ENCODE results near the gene USP2. TPM values are rescaled to one million over a fixed set of nuclear protein-coding genes. Genes with fewer than 3 reads are reported as not detected.

USP2 gene
- total and polyA plus RNA-seq, 4 experiments from 2014 or later, result 0.17 to 0.22 (median 0.21) TPM; not detected in 1

GRCh38 chr11:119417726-119418540 lies 36.4 kb upstream of the USP2 start:
- H3K27me3 Mint-ChIP-seq, result peaks cover 26 to 27% of the 10 kb centered on the region in 2 donors
- ChIA-PET CTCF (ENCODE audit: partially characterized antibody) (no interaction called here), POLR2A (ENCODE audit: partially characterized antibody) (no interaction called here)
- no peak overlapping the region for H3K4me3 ChIP-seq (ENCODE audit: low read length in 2 of 2)
- peaks cover 0 to 5% (median 3%) of the 10 kb centered on the region in 8 donors for H3K9me3 Mint-ChIP-seq
- DNase-seq, result no peak
- no peaks in the 10 kb centered on the region for H3K9me3 ChIP-seq (ENCODE audit: control insufficient read depth in 1 of 2, low read length in 2 of 2)
- intact Hi-C loops (cut with micrococcal nuclease), result no loop called here
- H3K4me1 Mint-ChIP-seq, result peaks cover 4 to 17% (median 11%) of the 10 kb centered on the region in 4 donors
- peaks cover 5% of the 10 kb centered on the region for H3K27me3 ChIP-seq (ENCODE audit: insufficient read depth, low read length)
- no peaks in the 10 kb centered on the region for H3K36me3 Mint-ChIP-seq
- H3K4me1 ChIP-seq (ENCODE audit: insufficient read depth, low read length), result peaks cover 18% of the 10 kb centered on the region
- H3K4me3 Mint-ChIP-seq, result no peak overlapping the region
- no peaks in the 10 kb centered on the region for H3K36me3 ChIP-seq (ENCODE audit: insufficient read depth, low read length)
- no peak overlapping the region for H3K27ac ChIP-seq (ENCODE audit: low read depth, low read length)
- no peak overlapping the region for H3K27ac Mint-ChIP-seq

- Mint-ChIP-seq H3K27me3 (peaks cover 18 to 19% of the 10 kb centered on the region in 2 donors), H3K4me1 (peaks cover 0 to 8% (median 3%) of the 10 kb centered on the region in 4 donors), H3K9me3 (peaks cover 0 to 7% (median 3%) of the 10 kb centered on the region in 8 donors), H3K36me3 (no peaks in the 10 kb centered on the region), H3K27ac (no peak overlapping the region), H3K4me3 (no peak overlapping the region)
- ChIA-PET POLR2A (ENCODE audit: partially characterized antibody) (no interaction called here), CTCF (ENCODE audit: partially characterized antibody) (no interaction called here)
- Histone ChIP-seq H3K9me3 (ENCODE audit: control insufficient read depth in 1 of 2, low read length in 2 of 2) (no peaks in the 10 kb centered on the region), H3K36me3 (ENCODE audit: insufficient read depth, low read length) (no peaks in the 10 kb centered on the region), H3K27me3 (ENCODE audit: insufficient read depth, low read length) (peaks cover 5% of the 10 kb centered on the region), H3K27ac (ENCODE audit: low read depth, low read length) (no peak overlapping the region), H3K4me3 (ENCODE audit: low read length in 2 of 2) (no peak overlapping the region), H3K4me1 (ENCODE audit: insufficient read depth, low read length) (peaks cover 7% of the 10 kb centered on the region)
- no peak for DNase-seq
- intact Hi-C loops (cut with micrococcal nuclease), result no loop called here
Observed at GRCh38 chr11:119416606-119417580, 35.4 kb upstream of the USP2 start.

- POLR2A ChIA-PET (ENCODE audit: partially characterized antibody), result no interaction called here
- H3K4me1 Mint-ChIP-seq, result no peaks in the 10 kb centered on the region
- peaks cover 0 to 7% (median 3%) of the 10 kb centered on the region in 8 donors for H3K9me3 Mint-ChIP-seq
- no peaks in the 10 kb centered on the region for H3K36me3 ChIP-seq (ENCODE audit: insufficient read depth, low read length)
- intact Hi-C loops (cut with micrococcal nuclease), result no loop called here
- no peaks in the 10 kb centered on the region for H3K27me3 ChIP-seq (ENCODE audit: insufficient read depth, low read length)
- no peaks in the 10 kb centered on the region for H3K9me3 ChIP-seq (ENCODE audit: control insufficient read depth in 1 of 2, low read length in 2 of 2)
- no peak overlapping the region for H3K4me3 Mint-ChIP-seq
- H3K27ac ChIP-seq (ENCODE audit: low read depth, low read length), result no peak overlapping the region
- H3K4me1 ChIP-seq (ENCODE audit: insufficient read depth, low read length), result no peaks in the 10 kb centered on the region
- no peak for DNase-seq
- no peaks in the 10 kb centered on the region for H3K36me3 Mint-ChIP-seq
- no peak overlapping the region for H3K27ac Mint-ChIP-seq
- peaks cover 11 to 12% of the 10 kb centered on the region in 2 donors for H3K27me3 Mint-ChIP-seq
- H3K4me3 ChIP-seq (ENCODE audit: low read length in 2 of 2), result no peak overlapping the region
- CTCF ChIA-PET (ENCODE audit: partially characterized antibody), result no interaction called here
Observed at GRCh38 chr11:119415966-119416365, 34.5 kb upstream of the USP2 start.

GRCh38 chr11:119415517-119415916 lies 34.0 kb upstream of the USP2 start:
- ChIA-PET POLR2A (ENCODE audit: partially characterized antibody) (no interaction called here), CTCF (ENCODE audit: partially characterized antibody) (no interaction called here)
- Mint-ChIP-seq H3K9me3 (peaks cover 0 to 7% (median 3%) of the 10 kb centered on the region in 8 donors), H3K4me3 (no peak overlapping the region), H3K36me3 (no peaks in the 10 kb centered on the region), H3K27me3 (peaks cover 6 to 9% of the 10 kb centered on the region in 2 donors), H3K27ac (no peak overlapping the region), H3K4me1 (no peaks in the 10 kb centered on the region)
- no peaks in the 10 kb centered on the region for H3K36me3 ChIP-seq (ENCODE audit: insufficient read depth, low read length)
- H3K9me3 ChIP-seq (ENCODE audit: control insufficient read depth in 1 of 2, low read length in 2 of 2), result no peaks in the 10 kb centered on the region
- intact Hi-C loops (cut with micrococcal nuclease), result no loop called here
- DNase-seq, result no peak
- H3K4me1 ChIP-seq (ENCODE audit: insufficient read depth, low read length), result no peaks in the 10 kb centered on the region
- H3K27ac ChIP-seq (ENCODE audit: low read depth, low read length), result no peak overlapping the region
- H3K27me3 ChIP-seq (ENCODE audit: insufficient read depth, low read length), result no peaks in the 10 kb centered on the region
- no peak overlapping the region for H3K4me3 ChIP-seq (ENCODE audit: low read length in 2 of 2)

- H3K4me1 ChIP-seq (ENCODE audit: insufficient read depth, low read length), result no peaks in the 10 kb centered on the region
- no peak overlapping the region for H3K27ac ChIP-seq (ENCODE audit: low read depth, low read length)
- H3K9me3 ChIP-seq (ENCODE audit: control insufficient read depth in 1 of 2, low read length in 2 of 2), result no peaks in the 10 kb centered on the region
- no peak overlapping the region for H3K4me3 ChIP-seq (ENCODE audit: low read length in 2 of 2)
- Mint-ChIP-seq H3K4me1 (no peaks in the 10 kb centered on the region), H3K4me3 (no peak overlapping the region), H3K9me3 (peaks cover 0 to 7% (median 3%) of the 10 kb centered on the region in 8 donors), H3K36me3 (no peaks in the 10 kb centered on the region), H3K27me3 (peaks cover 0 to 6% of the 10 kb centered on the region in 2 donors), H3K27ac (no peak overlapping the region)
- ChIA-PET CTCF (ENCODE audit: partially characterized antibody) (no interaction called here), POLR2A (ENCODE audit: partially characterized antibody) (no interaction called here)
- H3K36me3 ChIP-seq (ENCODE audit: insufficient read depth, low read length), result no peaks in the 10 kb centered on the region
- DNase-seq, result no peak
- intact Hi-C loops (cut with micrococcal nuclease), result no loop called here
- no peaks in the 10 kb centered on the region for H3K27me3 ChIP-seq (ENCODE audit: insufficient read depth, low read length)
Observed at GRCh38 chr11:119414734-119415133, 33.2 kb upstream of the USP2 start.

- POLR2A ChIA-PET (ENCODE audit: partially characterized antibody), result no interaction called here
- intact Hi-C loops (cut with micrococcal nuclease), result no loop called here
- peaks cover 0 to 7% (median 3%) of the 10 kb centered on the region in 8 donors for H3K9me3 Mint-ChIP-seq
- CTCF ChIA-PET (ENCODE audit: partially characterized antibody), result interaction anchor here (0.6 kb wide), 1 partner anchor 35 kb away, joined by 5 read pairs; no protein-coding TSS in a partner anchor
- DNase-seq, result no peak
- H3K4me3 ChIP-seq (ENCODE audit: low read length in 2 of 2), result no peak overlapping the region
- no peaks in the 10 kb centered on the region for H3K4me1 Mint-ChIP-seq
- no peaks in the 10 kb centered on the region for H3K36me3 Mint-ChIP-seq
- H3K9me3 ChIP-seq (ENCODE audit: control insufficient read depth in 1 of 2, low read length in 2 of 2), result no peaks in the 10 kb centered on the region
- H3K27me3 ChIP-seq (ENCODE audit: insufficient read depth, low read length), result no peaks in the 10 kb centered on the region
- no peaks in the 10 kb centered on the region for H3K36me3 ChIP-seq (ENCODE audit: insufficient read depth, low read length)
- H3K27ac Mint-ChIP-seq, result peak overlapping the region in 1 of 7 donors; percentile 32
- no peak overlapping the region for H3K4me3 Mint-ChIP-seq
- H3K27me3 Mint-ChIP-seq, result peaks cover 0 to 8% of the 10 kb centered on the region in 2 donors
- H3K27ac ChIP-seq (ENCODE audit: low read depth, low read length), result no peak overlapping the region
- no peaks in the 10 kb centered on the region for H3K4me1 ChIP-seq (ENCODE audit: insufficient read depth, low read length)
Observed at GRCh38 chr11:119414321-119414720, 32.8 kb upstream of the USP2 start.

GRCh38 chr11:119412072-119412471 lies 30.6 kb upstream of the USP2 start:
- intact Hi-C loops (cut with micrococcal nuclease), result no loop called here
- CTCF ChIA-PET (ENCODE audit: partially characterized antibody), result no interaction called here
- no peaks in the 10 kb centered on the region for H3K36me3 ChIP-seq (ENCODE audit: insufficient read depth, low read length)
- H3K4me1 ChIP-seq (ENCODE audit: insufficient read depth, low read length), result no peaks in the 10 kb centered on the region
- Mint-ChIP-seq H3K27ac (no peak overlapping the region), H3K9me3 (peaks cover 0 to 7% (median 3%) of the 10 kb centered on the region in 8 donors), H3K4me1 (no peaks in the 10 kb centered on the region), H3K4me3 (no peak overlapping the region), H3K36me3 (no peaks in the 10 kb centered on the region), H3K27me3 (peaks cover 0 to 4% of the 10 kb centered on the region in 2 donors)
- DNase-seq, result no peak
- POLR2A ChIA-PET (ENCODE audit: partially characterized antibody), result no interaction called here
- no peak overlapping the region for H3K4me3 ChIP-seq (ENCODE audit: low read length in 2 of 2)
- no peaks in the 10 kb centered on the region for H3K27me3 ChIP-seq (ENCODE audit: insufficient read depth, low read length)
- no peak overlapping the region for H3K27ac ChIP-seq (ENCODE audit: low read depth, low read length)
- H3K9me3 ChIP-seq (ENCODE audit: control insufficient read depth in 1 of 2, low read length in 2 of 2), result no peaks in the 10 kb centered on the region

Measured in CD4-positive, alpha-beta memory T cell (primary cell).